ENCODE measurements around the gene WDR77. TPM values are rescaled to one million over a fixed set of nuclear protein-coding genes. Genes with fewer than 3 reads are reported as not detected.

Gene WDR77
- total RNA-seq, 1 donor from 2014 or later: 22.7 TPM

DNA sequence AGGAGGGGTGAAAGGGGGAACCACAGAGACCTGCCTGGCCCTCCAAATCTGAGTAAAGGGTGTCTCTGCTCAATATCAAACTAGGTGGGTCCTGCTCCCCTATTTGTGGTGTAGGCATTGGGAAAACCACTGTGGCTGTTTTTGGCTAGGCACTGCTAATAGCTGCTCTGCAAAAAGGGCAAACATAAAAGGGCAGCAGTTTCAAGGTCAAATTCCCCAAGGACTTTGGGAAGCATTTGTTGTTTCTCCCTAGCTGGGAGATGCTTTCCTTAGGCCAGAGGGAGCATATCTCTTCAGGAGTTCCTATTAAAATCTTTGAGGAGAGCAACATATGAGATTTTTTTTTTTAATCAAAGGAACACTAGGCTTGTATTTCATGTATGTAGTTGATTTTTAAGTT lies 27.2 kb upstream of the WDR77 start:
- H3K36me3 Mint-ChIP-seq (ENCODE audit: unreplicated experiment): peaks cover 9% of the 10 kb centered on the region
- no peaks in the 10 kb centered on the region for H3K27me3 Mint-ChIP-seq (ENCODE audit: unreplicated experiment)
- H3K9me3 Mint-ChIP-seq (ENCODE audit: unreplicated experiment): no peaks in the 10 kb centered on the region
- H3K4me1 Mint-ChIP-seq (ENCODE audit: unreplicated experiment): peaks cover 10% of the 10 kb centered on the region
- no peak overlapping the region for H3K27ac Mint-ChIP-seq (ENCODE audit: unreplicated experiment)
- TF ChIP-seq CTCF (IDR thresholded peaks at IDR 0.05): no peak
- H3K4me3 Mint-ChIP-seq (ENCODE audit: unreplicated experiment): no peak overlapping the region
- DNase-seq (ENCODE audit: extremely low spot score, unreplicated experiment): no peak

GRCh38 chr1:111475701-111476100 lies 26.6 kb upstream of the WDR77 start:
- Mint-ChIP-seq H3K4me3 (ENCODE audit: unreplicated experiment) (no peak overlapping the region), H3K27ac (ENCODE audit: unreplicated experiment) (no peak overlapping the region), H3K9me3 (ENCODE audit: unreplicated experiment) (no peaks in the 10 kb centered on the region), H3K4me1 (ENCODE audit: unreplicated experiment) (peaks cover 10% of the 10 kb centered on the region), H3K36me3 (ENCODE audit: unreplicated experiment) (peaks cover 9% of the 10 kb centered on the region), H3K27me3 (ENCODE audit: unreplicated experiment) (no peaks in the 10 kb centered on the region)
- DNase-seq (ENCODE audit: extremely low spot score, unreplicated experiment): no peak
- TF ChIP-seq CTCF (IDR thresholded peaks at IDR 0.05): no peak

- peaks cover 9% of the 10 kb centered on the region for H3K36me3 Mint-ChIP-seq (ENCODE audit: unreplicated experiment)
- H3K27me3 Mint-ChIP-seq (ENCODE audit: unreplicated experiment): no peaks in the 10 kb centered on the region
- H3K4me3 Mint-ChIP-seq (ENCODE audit: unreplicated experiment): no peak overlapping the region
- H3K4me1 Mint-ChIP-seq (ENCODE audit: unreplicated experiment): peaks cover 10% of the 10 kb centered on the region
- DNase-seq (ENCODE audit: extremely low spot score, unreplicated experiment): no peak
- H3K9me3 Mint-ChIP-seq (ENCODE audit: unreplicated experiment): no peaks in the 10 kb centered on the region
- no peak for TF ChIP-seq CTCF (IDR thresholded peaks at IDR 0.05)
- peak overlapping the region; percentile 54 for H3K27ac Mint-ChIP-seq (ENCODE audit: unreplicated experiment)
These were observed 25.5 kb upstream of the WDR77 start for GRCh38 chr1:111474521-111474920.

DNA sequence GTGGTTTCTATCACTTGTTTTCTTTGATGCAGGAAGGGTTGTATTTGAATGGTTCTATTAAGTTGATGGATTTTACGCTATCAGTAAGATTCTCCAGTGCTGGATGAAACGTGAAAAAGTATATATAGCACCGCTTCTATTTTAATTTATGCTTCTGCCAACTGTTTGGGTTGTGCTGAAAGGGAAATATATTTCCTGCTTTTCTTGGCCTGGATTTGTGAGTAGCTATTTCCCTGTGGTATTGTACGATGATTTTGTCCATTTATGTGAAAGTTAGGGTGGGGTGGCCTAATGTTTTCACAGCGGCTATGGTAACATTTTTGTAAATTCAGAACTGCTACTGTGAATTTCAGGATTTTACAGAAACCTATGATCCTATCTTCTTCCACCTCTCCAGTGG lies 25.1 kb upstream of the WDR77 start:
- TF ChIP-seq CTCF (IDR thresholded peaks at IDR 0.05): no peak
- Mint-ChIP-seq H3K9me3 (ENCODE audit: unreplicated experiment) (no peaks in the 10 kb centered on the region), H3K27me3 (ENCODE audit: unreplicated experiment) (no peaks in the 10 kb centered on the region), H3K27ac (ENCODE audit: unreplicated experiment) (peak overlapping the region; percentile 54), H3K4me3 (ENCODE audit: unreplicated experiment) (no peak overlapping the region), H3K36me3 (ENCODE audit: unreplicated experiment) (peaks cover 9% of the 10 kb centered on the region), H3K4me1 (ENCODE audit: unreplicated experiment) (peaks cover 10% of the 10 kb centered on the region)
- no peak for DNase-seq (ENCODE audit: extremely low spot score, unreplicated experiment)

DNA sequence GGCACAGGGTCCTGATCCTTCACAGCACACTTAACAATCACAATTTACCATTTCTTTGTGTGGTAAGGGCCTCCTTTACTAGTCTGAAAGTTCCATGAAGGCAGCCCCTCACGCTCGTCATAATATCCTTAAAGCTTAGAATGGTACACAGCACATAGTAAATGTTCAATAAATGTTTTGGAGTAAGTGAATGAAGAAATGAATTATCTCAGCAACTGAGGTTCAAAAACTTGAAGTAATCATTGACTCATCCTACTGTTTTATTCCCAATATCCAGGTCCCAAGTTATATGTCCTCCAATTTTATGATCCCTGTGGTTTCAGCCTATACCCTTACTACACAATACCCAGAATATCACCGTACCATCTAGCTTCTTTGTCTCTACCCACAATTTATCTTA lies 22.5 kb upstream of the WDR77 start:
- TF ChIP-seq CTCF (IDR thresholded peaks at IDR 0.05): no peak
- no peak for DNase-seq (ENCODE audit: extremely low spot score, unreplicated experiment)
- Mint-ChIP-seq H3K4me3 (ENCODE audit: unreplicated experiment) (no peak overlapping the region), H3K27ac (ENCODE audit: unreplicated experiment) (no peak overlapping the region), H3K9me3 (ENCODE audit: unreplicated experiment) (no peaks in the 10 kb centered on the region), H3K27me3 (ENCODE audit: unreplicated experiment) (no peaks in the 10 kb centered on the region), H3K4me1 (ENCODE audit: unreplicated experiment) (peaks cover 10% of the 10 kb centered on the region), H3K36me3 (ENCODE audit: unreplicated experiment) (peaks cover 4% of the 10 kb centered on the region)

Data from osteocyte (in vitro differentiated cells).